ENCODE measurements around the gene TMEM141.

DNA sequence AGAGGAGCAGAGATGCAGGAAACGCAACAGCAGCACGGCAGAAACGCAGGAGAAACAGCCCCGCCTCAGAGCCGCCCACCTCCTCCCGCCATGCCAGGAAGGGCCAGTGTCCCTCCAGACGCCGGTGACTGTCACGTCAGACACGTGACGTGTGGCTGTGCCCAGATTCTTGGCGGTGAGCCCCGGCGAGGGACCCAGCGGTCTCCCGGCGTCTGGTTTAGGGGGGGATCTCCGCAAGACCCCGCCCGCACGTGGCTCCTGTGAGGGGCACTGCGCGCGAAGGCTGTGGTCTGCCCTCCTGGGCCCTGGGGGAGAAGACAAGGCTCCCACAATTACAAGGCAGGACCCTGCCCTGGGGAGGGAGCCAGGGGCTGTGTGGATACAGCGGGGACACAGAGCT is 30.7 kb upstream of the TMEM141 start:
- no peak for TF ChIP-seq GABPA (IDR thresholded peaks at IDR 0.05; ENCODE audit: low read depth)
- TF ChIP-seq EZH2phosphoT487 (IDR thresholded peaks at IDR 0.05; ENCODE audit: borderline replicate concordance, low read depth): no peak
- TF ChIP-seq, protein P1, sequence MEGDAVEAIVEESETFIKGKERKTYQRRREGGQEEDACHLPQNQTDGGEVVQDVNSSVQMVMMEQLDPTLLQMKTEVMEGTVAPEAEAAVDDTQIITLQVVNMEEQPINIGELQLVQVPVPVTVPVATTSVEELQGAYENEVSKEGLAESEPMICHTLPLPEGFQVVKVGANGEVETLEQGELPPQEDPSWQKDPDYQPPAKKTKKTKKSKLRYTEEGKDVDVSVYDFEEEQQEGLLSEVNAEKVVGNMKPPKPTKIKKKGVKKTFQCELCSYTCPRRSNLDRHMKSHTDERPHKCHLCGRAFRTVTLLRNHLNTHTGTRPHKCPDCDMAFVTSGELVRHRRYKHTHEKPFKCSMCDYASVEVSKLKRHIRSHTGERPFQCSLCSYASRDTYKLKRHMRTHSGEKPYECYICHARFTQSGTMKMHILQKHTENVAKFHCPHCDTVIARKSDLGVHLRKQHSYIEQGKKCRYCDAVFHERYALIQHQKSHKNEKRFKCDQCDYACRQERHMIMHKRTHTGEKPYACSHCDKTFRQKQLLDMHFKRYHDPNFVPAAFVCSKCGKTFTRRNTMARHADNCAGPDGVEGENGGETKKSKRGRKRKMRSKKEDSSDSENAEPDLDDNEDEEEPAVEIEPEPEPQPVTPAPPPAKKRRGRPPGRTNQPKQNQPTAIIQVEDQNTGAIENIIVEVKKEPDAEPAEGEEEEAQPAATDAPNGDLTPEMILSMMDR (IDR thresholded peaks at IDR 0.05): no peak
- no peak for TF ChIP-seq EP300 (IDR thresholded peaks at IDR 0.05; ENCODE audit: borderline replicate concordance in 1 of 2, low read depth in 1 of 2, low read length in 1 of 2)
- TF ChIP-seq RFX5 (IDR thresholded peaks at IDR 0.05; ENCODE audit: low read length): no peak
- no peak for TF ChIP-seq SIN3A (IDR thresholded peaks at IDR 0.05; ENCODE audit: borderline replicate concordance, low read depth, low read length)
- TF ChIP-seq, protein P2, sequence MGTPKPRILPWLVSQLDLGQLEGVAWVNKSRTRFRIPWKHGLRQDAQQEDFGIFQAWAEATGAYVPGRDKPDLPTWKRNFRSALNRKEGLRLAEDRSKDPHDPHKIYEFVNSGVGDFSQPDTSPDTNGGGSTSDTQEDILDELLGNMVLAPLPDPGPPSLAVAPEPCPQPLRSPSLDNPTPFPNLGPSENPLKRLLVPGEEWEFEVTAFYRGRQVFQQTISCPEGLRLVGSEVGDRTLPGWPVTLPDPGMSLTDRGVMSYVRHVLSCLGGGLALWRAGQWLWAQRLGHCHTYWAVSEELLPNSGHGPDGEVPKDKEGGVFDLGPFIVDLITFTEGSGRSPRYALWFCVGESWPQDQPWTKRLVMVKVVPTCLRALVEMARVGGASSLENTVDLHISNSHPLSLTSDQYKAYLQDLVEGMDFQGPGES (IDR thresholded peaks at IDR 0.05; ENCODE audit: low read depth, low read length): no peak
